HG02885 (cell line): Measurements from ENCODE around the gene VPS50.

ENCODE experiments used
- ATAC-seq: cut with Tn5 transposase; IDR thresholded peaks from one replicate; pipeline ENCODE4 v1.9.1; 2021; ENCODE audit warnings: mild to moderate bottlenecking; ENCODE audit not compliant: unreplicated experiment, poor library complexity

The VPS50 gene

GRCh38 chr7:93392984-93393383 lies 160.8 kb downstream of the VPS50 start:
- no peak for ATAC-seq

DNA sequence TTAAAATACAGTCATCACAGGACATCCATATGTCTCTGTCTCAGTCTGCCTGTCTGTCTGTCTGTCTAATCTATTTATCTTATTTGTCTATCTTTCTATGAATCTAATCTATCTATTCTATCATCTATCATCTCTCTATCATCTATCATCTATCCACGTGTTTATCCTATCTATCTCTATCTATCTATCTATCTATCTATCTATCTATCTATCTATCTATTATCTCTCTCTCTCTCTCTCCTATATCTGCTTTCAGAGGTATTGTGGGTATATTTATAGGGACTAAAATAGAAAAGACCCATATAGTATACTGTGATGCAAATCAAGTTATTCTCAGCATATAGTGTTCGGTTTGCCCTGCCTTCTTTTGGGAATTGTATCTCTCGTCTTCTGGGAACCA lies 167.5 kb downstream of the VPS50 start:
- ATAC-seq, result no peak

GRCh38 chr7:93402944-93403343 lies 170.8 kb downstream of the VPS50 start:
- ATAC-seq, result no peak

- ATAC-seq, result no peak
Observed at GRCh38 chr7:93407239-93407638, 175.1 kb downstream of the VPS50 start.

DNA sequence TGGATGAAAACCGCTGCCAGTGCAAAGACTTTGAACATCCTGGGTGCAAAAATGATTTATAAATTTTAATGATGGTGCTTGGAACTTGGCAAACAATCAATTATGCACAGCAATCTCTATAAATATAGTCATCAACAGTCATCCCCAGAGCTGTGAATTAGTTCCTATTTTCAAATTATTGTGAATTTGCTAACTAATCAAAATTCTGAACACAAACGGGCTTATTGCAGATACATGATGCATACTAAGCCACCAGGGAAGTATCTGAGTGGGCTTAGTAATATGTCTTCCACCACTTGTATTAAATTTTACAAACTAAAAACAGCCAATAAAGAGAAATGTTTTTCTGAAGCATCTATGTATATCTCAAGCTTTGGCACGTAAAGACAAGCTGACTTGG lies 177.2 kb downstream of the VPS50 start:
- no peak for ATAC-seq
